ENCODE results near the gene SAE1.

GRCh38 chr19:47145639-47146486, 15.2 kb downstream of the SAE1 start:
- TF ChIP-seq CTCF (conservative IDR thresholded peaks at IDR 0.05): no peak
- no peak for TF ChIP-seq ZFX (IDR thresholded peaks at IDR 0.05)
